ENCODE results near the gene MAGEA10. TPM values are rescaled to one million over a fixed set of nuclear protein-coding genes. Genes with fewer than 3 reads are reported as not detected.
"Not testable (repeated sequence)": the region's sequence is repeated elsewhere in the genome, so short reads cannot be mapped to it uniquely, and the experiment has no call there.

The MAGEA10 gene
- polyA plus RNA-seq (2011; rRNA removed), result not detected in 2 replicates
- not detected in 2 replicates for polyA minus RNA-seq (2011; rRNA and poly(A)+ RNA removed)

DNA sequence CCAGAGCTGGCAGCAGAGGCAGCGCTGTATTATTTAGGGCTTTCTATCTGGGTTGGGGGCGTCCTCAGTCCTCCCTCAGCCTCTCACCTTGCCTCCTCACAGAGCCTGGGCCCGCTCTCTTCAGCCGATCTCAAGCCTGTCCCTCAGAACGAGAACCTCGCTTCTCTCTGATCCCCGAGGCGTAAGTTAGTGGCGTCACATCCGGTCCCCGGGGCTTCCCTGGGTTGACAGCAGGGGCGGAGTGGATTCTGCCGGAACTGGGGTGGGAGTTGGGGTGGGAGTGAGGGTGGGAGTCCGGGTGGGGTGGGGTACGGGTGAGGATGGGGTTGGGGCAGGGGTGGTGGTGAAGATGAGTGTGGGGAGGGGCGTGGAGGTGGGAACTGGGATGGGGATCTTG lies at the start of gene MAGEA10:
MAGEA10 (minus strand) TSS at position 190 of the 397 bp plus-strand sequence. CDS start 2,957 bp downstream, outside the sequence.
- no peak for TF ChIP-seq CTCF (IDR thresholded peaks at IDR 0.05; ENCODE audit: insufficient read depth, low read depth, low read length)
- H3K36me3 ChIP-seq (ENCODE audit: control insufficient read depth, insufficient read depth, low read length), result no peaks in the 10 kb centered on the region
- no peak within 1 kb of the TSS for H3K4me3 ChIP-seq (ENCODE audit: low read depth, low read length)
- no peaks in the 10 kb centered on the region for H3K27me3 ChIP-seq (ENCODE audit: control insufficient read depth, insufficient read depth, low read length)
- POLR2A ChIA-PET, result no interaction called here
- no peak for DNase-seq (ENCODE audit: low read depth)
- CTCF ChIA-PET, result no interaction called here

- DNase-seq (ENCODE audit: low read depth), result no peak
- Histone ChIP-seq H3K36me3 (ENCODE audit: control insufficient read depth, insufficient read depth, low read length) (no peaks in the 10 kb centered on the region), H3K27me3 (ENCODE audit: control insufficient read depth, insufficient read depth, low read length) (no peaks in the 10 kb centered on the region), H3K4me3 (ENCODE audit: low read depth, low read length) (no peak overlapping the region)
- POLR2A ChIA-PET, result no interaction called here
- TF ChIP-seq CTCF (IDR thresholded peaks at IDR 0.05; ENCODE audit: insufficient read depth, low read depth, low read length), result no peak
- CTCF ChIA-PET, result no interaction called here
Observed at GRCh38 chrX:152177497-152178269, 39.3 kb upstream of the MAGEA10 start.

- ChIA-PET CTCF (no interaction called here), POLR2A (no interaction called here)
- no peak for TF ChIP-seq CTCF (IDR thresholded peaks at IDR 0.05; ENCODE audit: insufficient read depth, low read depth, low read length)
- Histone ChIP-seq H3K27me3 (ENCODE audit: control insufficient read depth, insufficient read depth, low read length) (no peaks in the 10 kb centered on the region), H3K36me3 (ENCODE audit: control insufficient read depth, insufficient read depth, low read length) (no peaks in the 10 kb centered on the region), H3K4me3 (ENCODE audit: low read depth, low read length) (no peak overlapping the region)
- DNase-seq (ENCODE audit: low read depth), result no peak
Observed at GRCh38 chrX:152177052-152177451, 38.7 kb upstream of the MAGEA10 start.

DNA sequence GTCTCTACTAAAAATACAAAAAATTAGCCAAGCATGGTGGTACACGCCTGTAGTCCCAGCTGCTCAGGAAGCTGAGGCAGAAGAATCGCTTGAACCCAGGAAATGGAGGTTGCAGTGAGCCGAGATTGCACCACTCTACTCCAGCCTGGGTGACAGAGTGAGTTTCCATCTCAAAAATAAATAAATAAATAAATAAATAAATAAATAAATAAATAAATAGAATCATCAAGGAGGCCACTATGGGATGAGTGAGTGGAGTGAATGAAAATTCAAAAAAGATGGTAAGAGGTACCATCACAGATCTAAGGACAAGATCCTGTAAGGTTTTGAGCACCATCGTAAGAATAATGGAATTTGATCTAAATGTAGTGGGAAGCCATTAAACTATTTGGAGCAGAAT lies 37.5 kb upstream of the MAGEA10 start:
- H3K4me3 ChIP-seq (ENCODE audit: low read depth, low read length); POLR2A ChIA-PET; H3K27me3 ChIP-seq (ENCODE audit: control insufficient read depth, insufficient read depth, low read length); DNase-seq (ENCODE audit: low read depth); H3K36me3 ChIP-seq (ENCODE audit: control insufficient read depth, insufficient read depth, low read length); CTCF ChIA-PET: not testable (repeated sequence)

GRCh38 chrX:152173923-152174322 lies 35.5 kb upstream of the MAGEA10 start:
- DNase-seq (ENCODE audit: low read depth); H3K4me3 ChIP-seq (ENCODE audit: low read depth, low read length); POLR2A ChIA-PET; H3K27me3 ChIP-seq (ENCODE audit: control insufficient read depth, insufficient read depth, low read length); CTCF ChIA-PET; H3K36me3 ChIP-seq (ENCODE audit: control insufficient read depth, insufficient read depth, low read length): not testable (repeated sequence)

GRCh38 chrX:152170621-152171020 lies 32.2 kb upstream of the MAGEA10 start:
- no peak for DNase-seq (ENCODE audit: low read depth)
- ChIA-PET CTCF (no interaction called here), POLR2A (no interaction called here)
- no peak overlapping the region for H3K4me3 ChIP-seq (ENCODE audit: low read depth, low read length)
- TF ChIP-seq CTCF (IDR thresholded peaks at IDR 0.05; ENCODE audit: insufficient read depth, low read depth, low read length), result no peak
- no peaks in the 10 kb centered on the region for H3K36me3 ChIP-seq (ENCODE audit: control insufficient read depth, insufficient read depth, low read length)
- H3K27me3 ChIP-seq (ENCODE audit: control insufficient read depth, insufficient read depth, low read length), result no peaks in the 10 kb centered on the region

Data from BJ (cell line).